ENCODE data around the gene TGIF2.

DNA sequence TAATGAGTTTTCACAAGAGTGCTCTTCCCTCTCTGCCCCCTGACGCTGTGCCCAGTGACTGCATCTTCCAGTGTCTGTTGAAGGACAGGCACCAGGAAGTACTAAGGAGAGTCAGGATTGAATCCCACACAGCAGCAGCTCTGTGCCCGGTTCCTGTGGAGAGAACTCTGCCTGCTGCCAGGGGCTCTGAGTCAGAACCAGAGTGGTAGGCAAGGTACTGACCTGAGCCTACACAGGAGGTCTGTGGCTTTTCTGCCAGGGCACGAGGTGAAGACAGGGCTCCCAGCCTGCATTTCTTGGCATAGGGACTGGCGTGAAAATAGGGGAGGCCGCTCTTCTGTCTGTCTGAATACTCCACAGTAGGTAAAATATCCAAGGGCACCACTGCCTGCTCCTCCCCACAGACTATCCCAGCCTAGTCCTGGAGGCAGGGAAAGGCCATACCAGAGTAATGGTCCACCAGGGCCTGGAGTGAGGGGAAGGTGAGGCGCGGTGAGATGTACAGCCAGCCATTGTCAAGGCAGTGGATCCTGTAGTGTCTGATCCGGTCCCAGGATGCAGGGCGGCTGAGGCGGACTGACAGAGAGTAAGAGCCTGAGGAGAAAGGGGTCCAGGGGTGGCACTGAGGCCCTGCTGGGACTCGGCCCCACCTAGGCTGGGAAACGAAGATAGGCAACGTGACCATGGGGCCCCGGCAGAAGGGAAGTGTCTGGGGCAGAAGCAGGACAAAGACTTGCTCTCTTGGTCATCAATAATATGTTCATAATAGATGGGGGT lies 41.6 kb downstream of the TGIF2 start:
- TF ChIP-seq, protein P1, sequence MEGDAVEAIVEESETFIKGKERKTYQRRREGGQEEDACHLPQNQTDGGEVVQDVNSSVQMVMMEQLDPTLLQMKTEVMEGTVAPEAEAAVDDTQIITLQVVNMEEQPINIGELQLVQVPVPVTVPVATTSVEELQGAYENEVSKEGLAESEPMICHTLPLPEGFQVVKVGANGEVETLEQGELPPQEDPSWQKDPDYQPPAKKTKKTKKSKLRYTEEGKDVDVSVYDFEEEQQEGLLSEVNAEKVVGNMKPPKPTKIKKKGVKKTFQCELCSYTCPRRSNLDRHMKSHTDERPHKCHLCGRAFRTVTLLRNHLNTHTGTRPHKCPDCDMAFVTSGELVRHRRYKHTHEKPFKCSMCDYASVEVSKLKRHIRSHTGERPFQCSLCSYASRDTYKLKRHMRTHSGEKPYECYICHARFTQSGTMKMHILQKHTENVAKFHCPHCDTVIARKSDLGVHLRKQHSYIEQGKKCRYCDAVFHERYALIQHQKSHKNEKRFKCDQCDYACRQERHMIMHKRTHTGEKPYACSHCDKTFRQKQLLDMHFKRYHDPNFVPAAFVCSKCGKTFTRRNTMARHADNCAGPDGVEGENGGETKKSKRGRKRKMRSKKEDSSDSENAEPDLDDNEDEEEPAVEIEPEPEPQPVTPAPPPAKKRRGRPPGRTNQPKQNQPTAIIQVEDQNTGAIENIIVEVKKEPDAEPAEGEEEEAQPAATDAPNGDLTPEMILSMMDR (IDR thresholded peaks at IDR 0.05; ENCODE audit: low read depth, low read length, poor library complexity, severe bottlenecking) = no peak
- no peak for TF ChIP-seq EZH2phosphoT487 (IDR thresholded peaks at IDR 0.05; ENCODE audit: borderline replicate concordance, low read length)
